ENCODE data around the gene COG5.

DNA sequence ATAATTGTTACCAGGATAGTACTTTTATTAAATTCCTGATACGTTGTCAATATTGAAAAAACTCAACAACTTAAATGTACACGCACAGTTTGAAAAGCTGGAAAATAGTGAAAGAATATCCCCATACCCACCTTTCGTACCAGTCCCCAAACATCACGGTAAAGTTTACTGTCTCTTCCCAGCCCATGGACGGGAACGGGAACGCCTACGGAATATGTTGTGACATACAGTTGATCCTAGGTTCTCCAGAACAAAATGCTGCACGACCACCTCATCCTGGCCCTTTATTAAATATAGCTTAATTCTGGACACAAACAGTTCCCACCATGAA lies 15.8 kb upstream of the COG5 start:
- no peak for TF ChIP-seq GABPA (IDR thresholded peaks at IDR 0.05; ENCODE audit: low read depth)
- no peak for TF ChIP-seq POLR2AphosphoS5 (IDR thresholded peaks at IDR 0.05; ENCODE audit: low read depth)
- TF ChIP-seq CTCF (IDR thresholded peaks at IDR 0.05; ENCODE audit: insufficient read depth, low read length): no peak
